DOHH2 (cell line): ENCODE results near the gene OXSR1.

ENCODE experiments used
- H3F3A ChIP-seq: fragments of 200-600 bp; sonication (generic), shearing (Covaris generic); 2 replicates; pipeline ENCODE4 v1.6.0; 2016; ENCODE audit warnings: antibody characterized with exemption, mild to moderate bottlenecking; ENCODE audit not compliant: control insufficient read depth, insufficient read depth
- H3K27ac ChIP-seq: fragments of 200-600 bp; sonication (generic); 2 replicates; pipeline ENCODE4 v1.5.1; 2014; ENCODE audit warnings: low read depth, mild to moderate bottlenecking, low read length, moderate library complexity
- H3K27me3 ChIP-seq: fragments of 200-600 bp; sonication (generic); 2 replicates; pipeline ENCODE4 v1.6.1; 2014; ENCODE audit warnings: mild to moderate bottlenecking, low read length, mixed read lengths; ENCODE audit not compliant: control insufficient read depth
- H3K36me3 ChIP-seq: fragments of 200-600 bp; sonication (generic); 2 replicates; pipeline ENCODE4 v1.6.1; 2014; ENCODE audit warnings: mild to moderate bottlenecking, low read length, moderate library complexity, mixed read lengths; ENCODE audit not compliant: control insufficient read depth
- H3K4me1 ChIP-seq: fragments of 200-600 bp; sonication (generic); 2 replicates; pipeline ENCODE4 v1.6.1; 2014; ENCODE audit warnings: mild to moderate bottlenecking, low read length, mixed read lengths; ENCODE audit not compliant: control insufficient read depth
- H3K4me2 ChIP-seq: fragments of 200-600 bp; sonication (generic); 2 replicates; pipeline ENCODE4 v1.6.0; 2014; ENCODE audit warnings: mild to moderate bottlenecking, low read length, moderate library complexity
- H3K4me3 ChIP-seq: fragments of 200-600 bp; sonication (generic); 2 replicates; pipeline ENCODE4 v1.5.1; 2014; ENCODE audit warnings: mild to moderate bottlenecking, low read length, mixed read lengths
- H3K79me2 ChIP-seq: fragments of 200-600 bp; sonication (generic); 2 replicates; pipeline ENCODE4 v1.6.1; 2014; ENCODE audit warnings: mild to moderate bottlenecking, low read length, mixed read lengths; ENCODE audit not compliant: control insufficient read depth
- H3K9me2 ChIP-seq: fragments of 200-600 bp; sonication (generic); replicated peaks from 2 replicates; pipeline ENCODE4 v1.6.1; 2014; ENCODE audit warnings: mild to moderate bottlenecking, low read length, mixed read lengths; ENCODE audit not compliant: control insufficient read depth
- H3K9me3 ChIP-seq: fragments of 200-600 bp; sonication (generic); 2 replicates; pipeline ENCODE4 v1.6.1; 2014; ENCODE audit warnings: antibody characterized with exemption, low read length, mixed read lengths; ENCODE audit not compliant: control insufficient read depth, insufficient read depth
- H4K20me1 ChIP-seq: fragments of 200-600 bp; sonication (generic); 2 replicates; pipeline ENCODE4 v1.6.0; 2014; ENCODE audit warnings: low read depth, mild to moderate bottlenecking, antibody characterized with exemption, low read length, moderate library complexity; ENCODE audit not compliant: control insufficient read depth, insufficient read depth
- EZH2phosphoT487 ChIP-seq: fragments of 200-600 bp; sonication (generic); IDR thresholded peaks from 2 replicates; pipeline ENCODE4 v1.6.1; 2017; ENCODE audit warnings: borderline replicate concordance, mild to moderate bottlenecking, antibody characterized with exemption, low read length, moderate library complexity, mixed read lengths
- TF ChIP-seq, protein P1 (sequence below): fragments of 200-600 bp; sonication (generic); IDR thresholded peaks from one replicate; pipeline ENCODE4 v1.5.1; 2014; ENCODE audit warnings: antibody characterized with exemption, mild to moderate bottlenecking, low read depth, low read length; ENCODE audit not compliant: poor library complexity, severe bottlenecking

OXSR1 gene

DNA sequence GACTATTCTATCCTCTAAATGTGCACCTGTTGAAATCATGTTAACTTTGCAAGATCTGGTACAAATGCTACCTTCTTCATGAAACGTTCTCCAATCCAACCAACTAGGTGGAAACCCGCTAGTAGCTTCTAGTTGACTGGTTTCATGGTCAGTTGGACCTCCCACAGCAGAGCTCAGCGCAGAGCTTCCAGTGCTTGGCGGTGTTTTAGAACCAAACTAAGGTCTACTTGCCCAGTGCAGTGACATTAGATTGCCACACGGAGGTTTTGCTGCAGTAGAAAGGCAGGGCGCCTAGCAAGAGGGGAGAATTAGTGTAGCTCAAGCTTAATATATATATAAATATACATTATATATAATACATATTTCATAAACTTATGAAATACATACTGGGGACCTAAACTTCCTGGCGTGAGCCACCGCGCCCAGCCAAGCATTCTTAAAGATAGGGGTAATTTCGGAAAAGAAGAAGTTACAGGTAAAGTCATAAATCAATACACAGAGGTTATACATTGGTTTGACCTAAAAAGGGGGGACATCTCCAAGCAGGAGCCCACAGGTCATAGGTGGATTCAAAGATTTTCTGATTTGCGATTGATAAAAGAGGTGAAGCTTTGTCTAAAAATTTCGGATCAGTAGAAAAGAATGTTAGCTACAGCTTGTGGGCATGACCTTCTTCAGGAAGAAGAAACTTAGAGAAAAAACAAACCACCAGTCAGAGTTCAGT lies 2.1 kb upstream of the OXSR1 start:
- peaks cover 9% of the 10 kb centered on the region for H3K36me3 ChIP-seq
- H3F3A ChIP-seq, result peaks cover 13% of the 10 kb centered on the region
- H3K79me2 ChIP-seq, result peaks cover 36% of the 10 kb centered on the region
- H3K4me1 ChIP-seq, result peaks cover 40% of the 10 kb centered on the region
- no peak overlapping the region for H3K27ac ChIP-seq
- no peak for TF ChIP-seq EZH2phosphoT487
- TF ChIP-seq, protein P1, sequence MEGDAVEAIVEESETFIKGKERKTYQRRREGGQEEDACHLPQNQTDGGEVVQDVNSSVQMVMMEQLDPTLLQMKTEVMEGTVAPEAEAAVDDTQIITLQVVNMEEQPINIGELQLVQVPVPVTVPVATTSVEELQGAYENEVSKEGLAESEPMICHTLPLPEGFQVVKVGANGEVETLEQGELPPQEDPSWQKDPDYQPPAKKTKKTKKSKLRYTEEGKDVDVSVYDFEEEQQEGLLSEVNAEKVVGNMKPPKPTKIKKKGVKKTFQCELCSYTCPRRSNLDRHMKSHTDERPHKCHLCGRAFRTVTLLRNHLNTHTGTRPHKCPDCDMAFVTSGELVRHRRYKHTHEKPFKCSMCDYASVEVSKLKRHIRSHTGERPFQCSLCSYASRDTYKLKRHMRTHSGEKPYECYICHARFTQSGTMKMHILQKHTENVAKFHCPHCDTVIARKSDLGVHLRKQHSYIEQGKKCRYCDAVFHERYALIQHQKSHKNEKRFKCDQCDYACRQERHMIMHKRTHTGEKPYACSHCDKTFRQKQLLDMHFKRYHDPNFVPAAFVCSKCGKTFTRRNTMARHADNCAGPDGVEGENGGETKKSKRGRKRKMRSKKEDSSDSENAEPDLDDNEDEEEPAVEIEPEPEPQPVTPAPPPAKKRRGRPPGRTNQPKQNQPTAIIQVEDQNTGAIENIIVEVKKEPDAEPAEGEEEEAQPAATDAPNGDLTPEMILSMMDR, result peak; percentile 32
- H3K4me2 ChIP-seq, result peak overlapping the region; percentile 88
- no peaks in the 10 kb centered on the region for H3K27me3 ChIP-seq
- H3K4me3 ChIP-seq, result peak overlapping the region; percentile 94; the same call in 1 of the 2 replicates
- no peaks in the 10 kb centered on the region for H3K9me3 ChIP-seq
- no peaks in the 10 kb centered on the region for H4K20me1 ChIP-seq
- H3K9me2 ChIP-seq, result no peaks in the 10 kb centered on the region

GRCh38 chr3:38163841-38164642 lies 1.3 kb upstream of the OXSR1 start:
- no peak for TF ChIP-seq EZH2phosphoT487
- TF ChIP-seq, protein P1, result peak; percentile 30

GRCh38 chr3:38164643-38164951 lies 740 bp upstream of the OXSR1 start:
- no peaks in the 10 kb centered on the region for H3K27me3 ChIP-seq
- peaks cover 49% of the 10 kb centered on the region for H3K79me2 ChIP-seq
- peaks cover 9% of the 10 kb centered on the region for H3K36me3 ChIP-seq
- peaks cover 50% of the 10 kb centered on the region for H3K4me1 ChIP-seq
- H3K27ac ChIP-seq, result peak overlapping the region; percentile 83
- TF ChIP-seq, protein P1, result peak; percentile 4
- TF ChIP-seq EZH2phosphoT487, result no peak
- H3F3A ChIP-seq, result peaks cover 13% of the 10 kb centered on the region
- H3K9me2 ChIP-seq, result no peaks in the 10 kb centered on the region
- peak overlapping the region; percentile 94 for H3K4me3 ChIP-seq
- H3K9me3 ChIP-seq, result no peaks in the 10 kb centered on the region
- H4K20me1 ChIP-seq, result no peaks in the 10 kb centered on the region
- peak overlapping the region; percentile 88 for H3K4me2 ChIP-seq

More at GRCh38 chr3:38163841-38164642, 1.3 kb upstream of the OXSR1 start:
- H3K4me3 ChIP-seq, result peak overlapping the region; percentile 94
- H3K9me2 ChIP-seq, result no peaks in the 10 kb centered on the region
- H3K36me3 ChIP-seq, result peaks cover 9% of the 10 kb centered on the region
- no peaks in the 10 kb centered on the region for H4K20me1 ChIP-seq
- peaks cover 43% of the 10 kb centered on the region for H3K79me2 ChIP-seq
- peaks cover 48% of the 10 kb centered on the region for H3K4me1 ChIP-seq
- H3F3A ChIP-seq, result peaks cover 13% of the 10 kb centered on the region
- peak overlapping the region; percentile 88 for H3K4me2 ChIP-seq
- no peaks in the 10 kb centered on the region for H3K9me3 ChIP-seq
- peak overlapping the region; percentile 83 for H3K27ac ChIP-seq
- H3K27me3 ChIP-seq, result no peaks in the 10 kb centered on the region
